GM18870 (cell line): ENCODE data around the gene CDT1.
"Not testable (repeated sequence)": the region's sequence is repeated elsewhere in the genome, so short reads cannot be mapped to it uniquely, and the experiment has no call there.

Experiments
- ATAC-seq: cut with Tn5 transposase; IDR thresholded peaks from one replicate; pipeline ENCODE4 v1.9.1; 2021; ENCODE audit warnings: moderate library complexity; ENCODE audit not compliant: unreplicated experiment

The CDT1 gene

DNA sequence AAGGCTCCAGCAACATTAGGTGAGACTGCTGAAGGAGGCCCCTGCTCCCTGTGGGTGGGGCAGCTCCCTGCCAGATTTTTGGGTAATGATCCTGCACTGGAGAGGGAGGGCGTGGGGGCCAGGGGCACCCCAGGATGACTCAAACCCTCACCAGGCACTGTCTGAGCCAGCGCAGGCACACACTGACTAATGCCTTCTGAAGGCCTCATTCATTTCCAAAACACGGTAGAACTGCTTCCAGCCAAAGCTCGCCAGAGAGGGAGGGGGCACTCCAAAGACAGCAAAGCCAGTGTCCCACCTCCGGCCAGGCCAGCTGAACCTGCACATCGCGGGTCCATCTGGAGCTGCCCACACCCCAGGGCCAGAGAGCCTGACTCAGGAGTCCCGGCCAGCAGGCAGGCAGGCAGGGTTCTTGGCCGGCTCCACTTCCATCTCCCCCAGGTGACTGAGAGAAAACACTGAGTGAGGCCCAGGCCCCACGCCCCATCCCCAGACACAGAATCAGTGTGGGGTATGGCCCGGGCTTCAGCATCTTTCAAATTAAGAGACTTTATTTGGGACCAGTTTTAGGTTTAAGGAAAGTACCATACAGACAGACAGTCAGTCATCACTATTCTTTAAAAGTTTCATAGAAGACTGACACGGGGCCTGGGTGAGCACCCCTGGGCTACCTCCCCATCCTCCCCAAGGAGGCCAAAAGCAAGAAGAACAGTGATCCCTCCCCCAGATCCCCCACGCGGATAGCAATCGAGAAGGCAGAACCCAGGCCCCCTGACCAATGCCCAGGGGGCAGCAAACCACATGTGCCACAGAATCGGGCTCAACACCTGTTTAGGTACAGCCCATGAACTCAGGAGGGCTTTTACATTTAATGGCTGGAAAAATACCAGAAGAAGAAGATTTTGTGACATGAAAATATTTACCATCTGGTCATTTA, 20.9 kb upstream of the CDT1 start:
- no peak for ATAC-seq

GRCh38 chr16:88783391-88784073, 20.1 kb upstream of the CDT1 start:
- ATAC-seq: no peak

GRCh38 chr16:88784074-88784855, 19.3 kb upstream of the CDT1 start:
- no peak for ATAC-seq

GRCh38 chr16:88784856-88785105, 18.8 kb upstream of the CDT1 start:
- no peak for ATAC-seq

DNA sequence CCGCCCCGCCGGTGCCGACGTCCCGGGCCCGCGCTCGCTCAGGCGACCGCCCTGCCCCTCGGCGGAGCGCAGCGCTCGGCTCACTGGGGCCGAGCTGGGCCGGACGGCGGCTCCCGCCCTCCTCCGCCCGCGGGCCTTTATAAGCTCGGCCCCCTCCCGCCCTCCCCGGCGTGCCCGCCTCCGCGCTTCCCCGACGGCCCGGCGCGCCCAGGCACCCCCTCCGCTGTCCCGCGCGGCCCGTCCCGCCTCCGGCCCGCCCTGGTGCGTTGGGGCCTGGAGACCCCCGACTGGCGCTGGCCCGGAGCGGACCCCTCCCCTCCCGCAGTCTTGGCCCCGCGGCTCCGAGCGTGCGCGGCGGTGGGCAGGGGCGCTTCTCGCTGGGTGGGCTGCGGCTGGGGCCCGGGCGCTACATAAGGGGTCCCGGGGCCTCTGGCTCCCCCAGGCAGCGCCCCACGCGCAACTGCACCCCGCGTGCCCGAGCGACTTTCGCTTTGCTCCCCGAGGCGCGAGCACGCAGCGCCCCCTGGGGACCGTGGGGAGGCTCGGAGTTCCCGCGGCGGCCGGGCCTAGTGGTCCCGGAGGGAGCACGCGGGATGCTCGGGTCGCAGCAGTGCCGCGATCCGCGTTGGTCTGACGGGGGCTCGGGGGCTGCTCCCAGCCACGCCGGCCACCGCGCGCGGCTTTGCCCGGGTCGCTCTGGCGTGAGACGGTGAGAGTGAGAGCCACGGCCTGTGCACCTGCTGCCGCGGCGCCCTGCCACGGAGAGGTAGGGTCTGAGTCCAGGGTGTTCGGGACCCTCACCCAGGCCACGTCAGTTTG, 18.3 kb upstream of the CDT1 start, which contains the start of gene PIEZO1:
PIEZO1 (minus strand) TSS at position 115 of the 819 bp plus-strand sequence. CDS start 256 bp downstream, outside the sequence.
- no peak for ATAC-seq

- no peak for ATAC-seq
Measured at GRCh38 chr16:88787579-88788314, 15.8 kb upstream of the CDT1 start.

DNA sequence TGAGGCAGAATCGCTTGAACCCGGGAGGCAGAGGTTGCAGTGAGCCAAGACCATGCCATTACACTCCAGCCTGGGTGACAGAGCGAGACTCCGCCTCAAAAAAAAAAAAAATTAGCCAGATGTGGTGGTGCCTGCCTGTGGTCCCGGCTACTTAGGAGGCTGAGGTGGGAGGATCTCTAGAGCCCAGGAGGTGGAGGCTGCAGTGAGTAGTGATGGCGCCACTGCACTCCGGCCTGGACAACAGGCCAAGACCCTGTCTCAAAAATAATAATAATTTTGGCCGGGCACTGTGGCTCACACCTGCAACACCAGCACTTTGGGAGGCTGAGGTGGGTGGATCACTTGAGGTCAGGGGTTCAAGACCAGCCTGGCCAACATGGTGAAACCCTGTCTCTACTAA, 14.8 kb upstream of the CDT1 start:
- not testable (repeated sequence) for ATAC-seq

- no peak for ATAC-seq
Measured at GRCh38 chr16:88789594-88789993, 14.0 kb upstream of the CDT1 start.

GRCh38 chr16:88790312-88791211, 13.0 kb upstream of the CDT1 start:
- no peak for ATAC-seq

GRCh38 chr16:88792078-88792550, 11.5 kb upstream of the CDT1 start:
- no peak for ATAC-seq

GRCh38 chr16:88792668-88793250, 10.8 kb upstream of the CDT1 start:
- ATAC-seq: no peak

GRCh38 chr16:88793251-88793954, 10.2 kb upstream of the CDT1 start:
- ATAC-seq: no peak

DNA sequence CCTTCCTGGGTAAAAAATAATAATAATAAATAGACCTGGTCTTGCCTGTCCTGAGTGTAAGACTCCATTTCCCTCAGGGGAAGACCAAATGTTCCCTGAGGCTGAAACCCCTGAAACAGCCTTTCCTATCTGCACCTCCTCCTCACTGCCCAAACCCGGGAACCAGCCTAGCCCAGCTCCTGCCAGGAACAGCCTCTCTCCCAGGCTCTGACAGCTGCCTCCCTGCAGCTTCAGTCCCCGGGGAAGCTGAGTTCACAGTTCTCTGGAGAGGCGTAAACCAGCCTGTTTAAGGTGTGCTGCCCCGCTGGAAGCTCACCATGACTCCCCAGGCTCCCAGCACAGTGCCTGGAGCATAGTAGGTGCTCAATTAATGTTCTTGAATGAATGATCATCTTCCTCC, 7.3 kb upstream of the CDT1 start:
- no peak for ATAC-seq

GRCh38 chr16:88798073-88798472, 5.5 kb upstream of the CDT1 start:
- no peak for ATAC-seq

- no peak for ATAC-seq
Measured at GRCh38 chr16:88798772-88799455, 4.7 kb upstream of the CDT1 start.

DNA sequence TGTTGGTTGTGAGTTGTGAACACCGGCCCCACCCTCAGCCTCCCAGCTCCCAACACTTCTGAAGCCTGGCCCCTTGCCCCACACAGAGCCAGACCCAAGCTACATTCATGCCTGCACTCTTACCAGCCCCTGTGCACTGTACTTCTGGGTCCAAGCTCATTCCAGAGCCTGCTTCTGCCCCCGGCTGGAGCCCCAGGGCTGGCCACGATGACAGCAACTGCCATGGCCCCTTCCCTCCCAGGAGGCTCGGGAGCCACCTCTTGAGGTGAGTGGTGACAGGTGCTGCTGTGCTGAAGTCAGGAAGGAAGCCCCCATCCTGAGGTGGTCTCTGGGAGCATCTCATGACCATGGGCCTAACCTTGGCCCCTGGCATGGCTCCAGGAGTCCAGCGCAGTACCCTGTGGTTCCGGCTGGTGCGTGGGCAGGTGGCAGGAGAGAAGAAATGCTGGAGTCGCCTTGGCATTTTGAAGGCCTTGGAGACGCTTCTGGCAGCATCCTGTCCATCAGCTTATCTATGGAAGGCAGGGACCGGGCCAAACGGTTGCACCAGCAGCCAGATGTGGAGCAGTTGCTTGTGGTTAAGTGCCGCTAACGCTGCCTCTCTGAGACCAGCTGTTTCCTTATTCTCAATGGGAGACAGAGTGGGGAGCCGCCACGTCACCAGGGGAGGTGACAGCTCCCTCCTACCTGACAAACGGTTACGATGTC, 3.9 kb upstream of the CDT1 start:
- no peak for ATAC-seq

DNA sequence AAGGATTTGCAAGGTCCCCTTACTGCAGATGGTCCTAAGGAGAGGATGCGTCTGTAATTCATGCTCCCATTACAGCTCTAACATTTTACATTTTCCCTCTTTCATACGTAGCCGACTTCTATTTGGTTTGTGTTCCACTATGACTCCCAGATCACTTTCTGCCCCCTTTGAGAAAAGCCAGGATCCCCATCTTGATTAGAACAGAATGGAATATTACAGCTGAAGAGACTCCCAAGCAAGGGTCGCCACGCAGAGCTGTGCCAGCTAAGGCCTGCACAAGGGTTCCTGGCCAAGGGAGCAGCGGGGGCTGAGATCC, 3.4 kb upstream of the CDT1 start:
- ATAC-seq: no peak
